Caco-2 (cell line): ENCODE results near the gene SLC7A14. TPM values are rescaled to one million over a fixed set of nuclear protein-coding genes. Genes with fewer than 3 reads are reported as not detected.

Source experiments
- BruUV-seq: library from RNA; stranded (reverse); fragments of 400-500 nt; replicated peaks from 2 replicates; lab custom pipeline; 2021; lab: Mats Ljungman, UMichigan
- CTCF ChIA-PET: fragments of 300-600 bp; sonication (Branson Sonifier 250); formaldehyde crosslinking; loops from one replicate; lab custom pipeline; 2022; ENCODE audit warnings: antibody characterized with exemption; lab: Charles Lee
- POLR2A ChIA-PET: fragments of 300-600 bp; sonication (Branson Sonifier 250); formaldehyde crosslinking; loops from one replicate; lab custom pipeline; 2022; ENCODE audit warnings: antibody characterized with exemption; lab: Charles Lee
- DNase-seq, 2 experiments: peaks; one replicate each; pipeline versions ENCODE4 v3.0.0 to v3.0.0-alpha.2; 2020 to 2022
- H3K27me3 ChIP-seq: replicated peaks from 2 replicates; pipeline ENCODE4 v1.6.0; 2011; ENCODE audit warnings: low read length; ENCODE audit not compliant: control insufficient read depth, insufficient read depth
- H3K36me3 ChIP-seq: 2 replicates; pipeline ENCODE4 v1.5.1; 2011; ENCODE audit warnings: low read length; ENCODE audit not compliant: control insufficient read depth, insufficient read depth
- H3K4me1 ChIP-seq: fragments of 250-450 bp; sonication (Bioruptor Pico); 2 replicates; pipeline ENCODE4 v1.5.1; 2020; ENCODE audit warnings: mild to moderate bottlenecking
- H3K4me3 ChIP-seq: 2 replicates; pipeline ENCODE4 v1.5.1; 2011; ENCODE audit warnings: low read depth, mild to moderate bottlenecking, control low read depth, low read length
- H3K9me3 ChIP-seq: fragments of 250-450 bp; sonication (Bioruptor Pico); 2 replicates; pipeline ENCODE4 v1.5.1; 2020; ENCODE audit warnings: mild to moderate bottlenecking, moderate library complexity
- H3K27ac Mint-ChIP-seq: one replicate; pipeline ENCODE4 v1.8.0; 2022; ENCODE audit warnings: mixed read lengths; ENCODE audit not compliant: unreplicated experiment
- H3K27me3 Mint-ChIP-seq: one replicate; pipeline ENCODE4 v1.8.0; 2022; ENCODE audit warnings: mixed read lengths; ENCODE audit not compliant: insufficient read depth, unreplicated experiment
- H3K36me3 Mint-ChIP-seq: one replicate; pipeline ENCODE4 v1.8.0; 2022; ENCODE audit warnings: mild to moderate bottlenecking, mixed read lengths; ENCODE audit not compliant: insufficient read depth, unreplicated experiment
- H3K4me1 Mint-ChIP-seq: one replicate; pipeline ENCODE4 v1.8.0; 2022; ENCODE audit warnings: low read depth, mixed read lengths; ENCODE audit not compliant: unreplicated experiment
- H3K4me3 Mint-ChIP-seq: one replicate; pipeline ENCODE4 v1.8.0; 2022; ENCODE audit warnings: mild to moderate bottlenecking, moderate library complexity, mixed read lengths; ENCODE audit not compliant: unreplicated experiment
- H3K9me3 Mint-ChIP-seq: one replicate; pipeline ENCODE4 v1.8.0; 2022; ENCODE audit warnings: mixed read lengths; ENCODE audit not compliant: unreplicated experiment
- CTCF ChIP-seq, 2 experiments: fragments of 200-600 bp in 1 of 2; IDR thresholded peaks; 1 replicate in 1 of 2; 2 replicates in 1 of 2; pipeline versions ENCODE4 v1.5.1 to v1.8.0; 2011 to 2022; ENCODE audit warnings: antibody characterized with exemption in 1 of 2, control low read depth in 1 of 2, inconsistent platforms in 1 of 2, low read depth in 1 of 2, low read length in 1 of 2, mild to moderate bottlenecking in 1 of 2, moderate library complexity in 1 of 2; ENCODE audit not compliant: insufficient read depth in 1 of 2, severe bottlenecking in 1 of 2, unreplicated experiment in 1 of 2
- intact Hi-C: fragments of 100-400 bp; cut with micrococcal nuclease; formaldehyde crosslinking; loops from one replicate; pipeline ENCODE4 v1.10.0; 2022; ENCODE audit not compliant: unreplicated experiment
- total RNA-seq: library from RNA; stranded (reverse); gene quantifications from 2 replicates; pipeline ENCODE4 v1.2.3, GENCODE V29; 2022

Gene SLC7A14
- total RNA-seq, 1 experiment from 2014 or later, result not detected

DNA sequence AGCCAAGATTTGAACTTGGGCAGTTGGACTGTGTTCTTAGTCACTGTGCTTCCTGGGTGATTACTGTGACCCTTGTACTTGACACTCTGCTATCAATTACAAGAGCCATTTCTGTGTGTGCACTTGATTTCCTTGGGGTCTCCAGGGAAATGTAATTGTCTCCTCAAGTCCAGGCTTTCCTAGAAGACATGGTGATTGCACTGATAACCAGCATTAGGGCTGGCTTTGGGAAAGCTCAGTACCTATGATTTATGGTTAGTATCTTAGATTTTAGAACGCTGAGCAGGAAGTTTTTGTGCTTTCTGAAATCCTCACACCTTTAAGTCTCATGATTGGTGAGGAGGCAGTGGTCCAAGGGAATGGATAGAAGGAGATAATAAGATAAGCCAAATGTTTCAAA, 168.8 kb downstream of the SLC7A14 start:
- Histone ChIP-seq H3K36me3 (no peaks in the 10 kb centered on the region), H3K4me3 (no peak overlapping the region), H3K27me3 (0 out of 2 replicates have a peak, but pooled peaks cover 2% of the 10 kb centered on the region), H3K4me1 (no peaks in the 10 kb centered on the region), H3K9me3 (no peaks in the 10 kb centered on the region)
- H3K9me3 Mint-ChIP-seq, result no peaks in the 10 kb centered on the region
- H3K4me3 Mint-ChIP-seq, result peak overlapping the region; percentile 4
- DNase-seq, result no peak
- TF ChIP-seq CTCF (IDR thresholded peaks at IDR 0.05; ENCODE audit: insufficient read depth in 1 of 2, low read depth in 1 of 2, low read length in 1 of 2, severe bottlenecking in 1 of 2, unreplicated experiment in 1 of 2), result no peak
- H3K27ac Mint-ChIP-seq, result no peak overlapping the region
- intact Hi-C loops, result no loop called here
- H3K27me3 Mint-ChIP-seq, result peaks cover 3% of the 10 kb centered on the region
- POLR2A ChIA-PET, result no interaction called here
- H3K4me1 Mint-ChIP-seq, result no peaks in the 10 kb centered on the region
- BruUV-seq, result no TSS peak
- CTCF ChIA-PET, result interaction anchor here (1.5 kb wide), 1 partner anchor 392 kb away, joined by 4 read pairs; no protein-coding TSS in a partner anchor
- H3K36me3 Mint-ChIP-seq, result no peaks in the 10 kb centered on the region

DNA sequence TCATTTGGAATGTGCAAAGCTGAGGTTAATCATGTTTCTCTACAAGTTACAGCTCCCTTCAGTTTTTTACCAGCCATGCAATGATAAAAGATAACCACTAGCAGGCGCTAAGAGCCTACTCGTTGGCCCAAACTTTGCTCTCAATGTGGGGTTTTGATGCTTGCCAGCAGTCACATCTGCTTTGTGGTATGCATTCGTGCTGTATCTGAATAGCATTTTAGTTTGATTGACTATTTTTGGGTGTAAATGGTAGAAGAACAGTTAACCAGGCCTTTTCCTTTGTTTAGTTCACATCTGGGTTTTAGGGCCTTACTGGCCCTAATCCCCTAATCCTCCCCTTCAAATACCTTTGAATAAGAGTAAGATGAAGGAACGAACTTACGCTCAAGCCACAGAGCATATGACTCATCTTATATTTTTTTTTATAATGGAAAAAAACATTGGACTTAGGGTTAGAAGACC, 171.6 kb downstream of the SLC7A14 start:
- Histone ChIP-seq H3K4me1 (no peaks in the 10 kb centered on the region), H3K36me3 (no peaks in the 10 kb centered on the region), H3K4me3 (no peak overlapping the region), H3K9me3 (no peaks in the 10 kb centered on the region), H3K27me3 (0 out of 2 replicates have a peak, but pooled peaks cover 2% of the 10 kb centered on the region)
- BruUV-seq, result no TSS peak
- intact Hi-C loops, result loop anchor here (1.0 to 5.0 kb wide), 5 partner anchors 85 to 434 kb away; no protein-coding TSS in a partner anchor
- Mint-ChIP-seq H3K4me3 (no peak overlapping the region), H3K9me3 (no peaks in the 10 kb centered on the region), H3K27me3 (peaks cover 3% of the 10 kb centered on the region), H3K27ac (no peak overlapping the region), H3K36me3 (no peaks in the 10 kb centered on the region), H3K4me1 (no peaks in the 10 kb centered on the region)
- ChIA-PET POLR2A (no interaction called here), CTCF (interaction anchor here (0.5 to 1.5 kb wide), 18 partner anchors 11 to 456 kb away, joined by 3 to 35 read pairs (median 4); partner anchors contain the start of gene RPL22L1)
- TF ChIP-seq CTCF (IDR thresholded peaks at IDR 0.05; ENCODE audit: insufficient read depth in 1 of 2, low read depth in 1 of 2, low read length in 1 of 2, severe bottlenecking in 1 of 2, unreplicated experiment in 1 of 2), result peak; percentile 79 to 94
- DNase-seq, result peak in 1 of 2 experiments; percentile 52

GRCh38 chr3:170413291-170413690, 172.6 kb downstream of the SLC7A14 start:
- Histone ChIP-seq H3K9me3 (no peaks in the 10 kb centered on the region), H3K4me3 (no peak overlapping the region), H3K36me3 (no peaks in the 10 kb centered on the region), H3K4me1 (no peaks in the 10 kb centered on the region), H3K27me3 (0 out of 2 replicates have a peak, but pooled peaks cover 2% of the 10 kb centered on the region)
- no TSS peak for BruUV-seq
- Mint-ChIP-seq H3K27ac (no peak overlapping the region), H3K4me1 (no peaks in the 10 kb centered on the region), H3K27me3 (peaks cover 2% of the 10 kb centered on the region), H3K9me3 (no peaks in the 10 kb centered on the region), H3K4me3 (no peak overlapping the region), H3K36me3 (no peaks in the 10 kb centered on the region)
- no peak for DNase-seq
- POLR2A ChIA-PET, result no interaction called here
- intact Hi-C loops, result loop anchor here (5.0 kb wide), 1 partner anchor 139 kb away; no protein-coding TSS in a partner anchor
- CTCF ChIA-PET, result interaction anchor here (0.6 to 1.5 kb wide), 6 partner anchors 12 to 435 kb away, joined by 3 to 35 read pairs (median 6); no protein-coding TSS in a partner anchor
- no peak for TF ChIP-seq CTCF (IDR thresholded peaks at IDR 0.05; ENCODE audit: insufficient read depth in 1 of 2, low read depth in 1 of 2, low read length in 1 of 2, severe bottlenecking in 1 of 2, unreplicated experiment in 1 of 2)
